ENCODE results near the gene DDX41. TPM values are rescaled to one million over a fixed set of nuclear protein-coding genes. Genes with fewer than 3 reads are reported as not detected.

The DDX41 gene
- total RNA-seq, 1 donor from 2014 or later: 60.7 TPM

GRCh38 chr5:177462021-177462670 is 54.6 kb downstream of the DDX41 start:
- peaks cover 20% of the 10 kb centered on the region for H3K4me1 Mint-ChIP-seq
- no peaks in the 10 kb centered on the region for H3K9me3 ChIP-seq (ENCODE audit: low read depth)
- H3K27me3 ChIP-seq: no peaks in the 10 kb centered on the region
- H3K27ac Mint-ChIP-seq: no peak overlapping the region
- H3K4me3 ChIP-seq: no peak overlapping the region
- H3K36me3 ChIP-seq: peaks cover 14% of the 10 kb centered on the region
- H3K9me3 Mint-ChIP-seq: peaks cover 9% of the 10 kb centered on the region
- DNase-seq (ENCODE audit: low spot score): no peak
- peaks cover 38% of the 10 kb centered on the region for H3K79me2 ChIP-seq (ENCODE audit: low read depth)
- H3K4me2 ChIP-seq: no peak overlapping the region
- TF ChIP-seq CTCF (IDR thresholded peaks at IDR 0.05) (no peak), EZH2 (IDR thresholded peaks at IDR 0.05) (no peak), EZH2phosphoT487 (IDR thresholded peaks at IDR 0.05) (no peak)
- peaks cover 83% of the 10 kb centered on the region for H3F3A ChIP-seq (ENCODE audit: low read depth)
- no peak overlapping the region for H3K9ac ChIP-seq
- H3K4me3 Mint-ChIP-seq: no peak overlapping the region
- peaks cover 49% of the 10 kb centered on the region for H4K20me1 ChIP-seq (ENCODE audit: low read depth)
- H3K4me1 ChIP-seq: peaks cover 2% of the 10 kb centered on the region
- peaks cover 39% of the 10 kb centered on the region for H3K36me3 Mint-ChIP-seq
- no peak overlapping the region for H3K27ac ChIP-seq
- H3K27me3 Mint-ChIP-seq (ENCODE audit: insufficient read depth, low read depth): peaks cover 4% of the 10 kb centered on the region
- H2AFZ ChIP-seq (replicated peaks): no peak overlapping the region

Other genes starting within 250 kb of the DDX41 start
- gene RAB24, start 213.2 kb downstream of the DDX41 start, total RNA-seq (ENCODE audit: low replicate concordance): 4.3 and 15.1 TPM in 2 replicates
- gene PRELID1, start 213.2 kb downstream of the DDX41 start, total RNA-seq (ENCODE audit: low replicate concordance): 133 and 206 TPM in 2 replicates
- gene MXD3, start 205.1 kb downstream of the DDX41 start, total RNA-seq (ENCODE audit: low replicate concordance): 31.1 and 65.4 TPM in 2 replicates
- gene LMAN2, start 165.3 kb downstream of the DDX41 start, total RNA-seq (ENCODE audit: low replicate concordance): 96.5 and 116 TPM in 2 replicates
- gene RGS14, start 159.0 kb downstream of the DDX41 start, total RNA-seq (ENCODE audit: low replicate concordance): 3.2 and 19.0 TPM in 2 replicates
- not detected in 2 replicates for gene SLC34A1, start 132.5 kb downstream of the DDX41 start, total RNA-seq (ENCODE audit: low replicate concordance)
- gene PFN3, start 116.3 kb downstream of the DDX41 start, total RNA-seq (ENCODE audit: low replicate concordance): not detected in 2 replicates
- 2.0 TPM in 1 of 2 replicates, not detected in the other for gene F12, start 107.4 kb downstream of the DDX41 start, total RNA-seq (ENCODE audit: low replicate concordance)
- 24.0 and 50.6 TPM in 2 replicates for gene GRK6, start 90.3 kb downstream of the DDX41 start, total RNA-seq (ENCODE audit: low replicate concordance)
- gene PRR7, start 70.1 kb downstream of the DDX41 start, total RNA-seq (ENCODE audit: low replicate concordance): 4.5 and 31.7 TPM in 2 replicates
- gene DBN1, start 43.3 kb downstream of the DDX41 start, total RNA-seq (ENCODE audit: low replicate concordance): 113 and 338 TPM in 2 replicates
- gene PDLIM7, start 19.4 kb downstream of the DDX41 start, total RNA-seq (ENCODE audit: low replicate concordance): 38.7 and 208 TPM in 2 replicates
- gene DOK3, start 7.1 kb downstream of the DDX41 start, total RNA-seq (ENCODE audit: low replicate concordance): 0.54 and 0.93 TPM in 2 replicates
- gene FAM193B, start 37.6 kb upstream of the DDX41 start, total RNA-seq (ENCODE audit: low replicate concordance): 42.5 and 78.5 TPM in 2 replicates
- 30.9 and 49.0 TPM in 2 replicates for gene TMED9, start 75.2 kb upstream of the DDX41 start, total RNA-seq (ENCODE audit: low replicate concordance)
- gene B4GALT7, start 83.2 kb upstream of the DDX41 start, total RNA-seq (ENCODE audit: low replicate concordance): 11.6 and 23.1 TPM in 2 replicates

All from neural progenitor cell (in vitro differentiated cells).